Neutrophil (primary cell): ENCODE measurements around the gene FOXP4.

ENCODE experiments used
- H3K27ac ChIP-seq: fragments of 200-600 bp; sonication (generic); 2 replicates; pipeline ENCODE4 v1.5.1; 2016; ENCODE audit warnings: mild to moderate bottlenecking, moderate library complexity
- H3K27me3 ChIP-seq: fragments of 200-600 bp; sonication (generic); 2 replicates; pipeline ENCODE4 v1.6.0; 2016; ENCODE audit warnings: mild to moderate bottlenecking
- H3K36me3 ChIP-seq: fragments of 200-600 bp; sonication (generic); 2 replicates; pipeline ENCODE4 v1.5.1; 2017
- H3K4me1 ChIP-seq, 2 experiments: fragments of 200-600 bp in 1 of 2; sonication (generic) in 1 of 2; 1 replicate in 1 of 2; 2 replicates in 1 of 2; pipeline versions ENCODE4 v1.5.1 to v1.6.1; 2013 to 2016; ENCODE audit warnings: low read depth in 1 of 2, low read length in 1 of 2, mild to moderate bottlenecking in 1 of 2, moderate library complexity in 1 of 2; ENCODE audit not compliant: control insufficient read depth in 1 of 2, insufficient read depth in 1 of 2
- H3K4me3 ChIP-seq, 2 experiments: fragments of 200-600 bp in 1 of 2; sonication (generic) in 1 of 2; 1 replicate in 1 of 2; 2 replicates in 1 of 2; pipeline ENCODE4 v1.5.1; 2013 to 2016; ENCODE audit warnings: low read depth in 1 of 2, low read length in 1 of 2, mild to moderate bottlenecking in 1 of 2, moderate library complexity in 1 of 2
- H3K9me3 ChIP-seq: fragments of 200-600 bp; sonication (generic); 2 replicates; pipeline ENCODE4 v1.5.1; 2016
- TF ChIP-seq, protein P1 (sequence below): fragments of 200-600 bp; sonication (generic); IDR thresholded peaks from 2 replicates; pipeline ENCODE4 v1.5.1; 2016; ENCODE audit warnings: antibody characterized with exemption

FOXP4 gene

DNA sequence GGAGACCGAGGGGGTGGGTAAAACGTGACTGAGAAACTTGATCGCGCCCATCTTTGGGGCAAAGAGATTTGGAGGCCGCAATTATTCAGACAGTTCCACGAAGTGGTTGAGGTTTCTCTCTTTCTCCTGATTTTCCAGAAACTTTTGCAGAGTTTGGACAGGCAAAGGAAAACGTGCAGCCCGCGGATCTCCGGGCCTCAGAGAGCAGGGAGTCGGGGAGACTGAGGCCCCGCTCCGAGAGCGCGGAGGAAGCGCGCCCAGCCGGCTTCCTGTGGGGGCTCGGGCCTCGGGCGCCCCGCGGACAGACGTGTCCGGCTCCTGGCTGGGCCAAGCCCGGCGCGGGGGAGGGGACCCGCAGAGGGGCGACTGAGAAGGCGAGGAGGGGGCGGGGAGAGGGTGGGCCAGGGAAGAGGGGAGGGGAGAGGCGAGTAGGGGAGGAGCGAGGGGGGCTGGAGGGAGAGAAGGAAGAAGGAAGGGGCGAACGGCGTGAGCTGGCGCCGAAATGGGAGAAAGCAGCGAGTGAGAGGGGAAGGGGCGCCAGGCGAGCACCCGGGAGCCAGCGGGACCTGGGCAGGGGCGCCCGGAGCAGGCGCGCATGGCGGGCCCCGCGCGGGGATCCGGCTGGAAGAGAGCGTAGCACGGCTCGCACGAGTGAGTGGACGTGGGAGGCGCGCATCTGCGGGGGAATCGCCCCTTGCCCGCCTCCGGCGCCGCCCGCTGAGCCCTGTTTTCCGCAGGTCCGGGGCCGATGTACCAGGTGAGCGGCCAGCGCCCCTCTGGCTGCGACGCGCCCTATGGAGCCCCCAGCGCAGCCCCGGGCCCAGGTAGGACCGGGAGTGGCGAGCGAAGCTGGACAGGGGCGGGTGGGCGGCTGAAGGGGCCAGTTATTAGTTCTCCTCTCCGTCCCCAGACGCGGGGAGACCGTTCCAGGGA is 92.1 kb downstream of the FOXP4 start, which contains the start of gene MDFI:
MDFI (plus strand) TSS at position 467 of the 933 bp plus-strand sequence; CDS start at position 749, 282 bp downstream.
- TF ChIP-seq, protein P1, sequence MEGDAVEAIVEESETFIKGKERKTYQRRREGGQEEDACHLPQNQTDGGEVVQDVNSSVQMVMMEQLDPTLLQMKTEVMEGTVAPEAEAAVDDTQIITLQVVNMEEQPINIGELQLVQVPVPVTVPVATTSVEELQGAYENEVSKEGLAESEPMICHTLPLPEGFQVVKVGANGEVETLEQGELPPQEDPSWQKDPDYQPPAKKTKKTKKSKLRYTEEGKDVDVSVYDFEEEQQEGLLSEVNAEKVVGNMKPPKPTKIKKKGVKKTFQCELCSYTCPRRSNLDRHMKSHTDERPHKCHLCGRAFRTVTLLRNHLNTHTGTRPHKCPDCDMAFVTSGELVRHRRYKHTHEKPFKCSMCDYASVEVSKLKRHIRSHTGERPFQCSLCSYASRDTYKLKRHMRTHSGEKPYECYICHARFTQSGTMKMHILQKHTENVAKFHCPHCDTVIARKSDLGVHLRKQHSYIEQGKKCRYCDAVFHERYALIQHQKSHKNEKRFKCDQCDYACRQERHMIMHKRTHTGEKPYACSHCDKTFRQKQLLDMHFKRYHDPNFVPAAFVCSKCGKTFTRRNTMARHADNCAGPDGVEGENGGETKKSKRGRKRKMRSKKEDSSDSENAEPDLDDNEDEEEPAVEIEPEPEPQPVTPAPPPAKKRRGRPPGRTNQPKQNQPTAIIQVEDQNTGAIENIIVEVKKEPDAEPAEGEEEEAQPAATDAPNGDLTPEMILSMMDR = no peak
- Histone ChIP-seq H3K36me3 (no peaks in the 10 kb centered on the region), H3K9me3 (no peaks in the 10 kb centered on the region), H3K27ac (no peak within 1 kb of the TSS), H3K27me3 (peaks cover 80% of the 10 kb centered on the region), H3K4me1 (peaks cover 0 to 6% of the 10 kb centered on the region in 2 experiments), H3K4me3 (no peak within 1 kb of the TSS)

DNA sequence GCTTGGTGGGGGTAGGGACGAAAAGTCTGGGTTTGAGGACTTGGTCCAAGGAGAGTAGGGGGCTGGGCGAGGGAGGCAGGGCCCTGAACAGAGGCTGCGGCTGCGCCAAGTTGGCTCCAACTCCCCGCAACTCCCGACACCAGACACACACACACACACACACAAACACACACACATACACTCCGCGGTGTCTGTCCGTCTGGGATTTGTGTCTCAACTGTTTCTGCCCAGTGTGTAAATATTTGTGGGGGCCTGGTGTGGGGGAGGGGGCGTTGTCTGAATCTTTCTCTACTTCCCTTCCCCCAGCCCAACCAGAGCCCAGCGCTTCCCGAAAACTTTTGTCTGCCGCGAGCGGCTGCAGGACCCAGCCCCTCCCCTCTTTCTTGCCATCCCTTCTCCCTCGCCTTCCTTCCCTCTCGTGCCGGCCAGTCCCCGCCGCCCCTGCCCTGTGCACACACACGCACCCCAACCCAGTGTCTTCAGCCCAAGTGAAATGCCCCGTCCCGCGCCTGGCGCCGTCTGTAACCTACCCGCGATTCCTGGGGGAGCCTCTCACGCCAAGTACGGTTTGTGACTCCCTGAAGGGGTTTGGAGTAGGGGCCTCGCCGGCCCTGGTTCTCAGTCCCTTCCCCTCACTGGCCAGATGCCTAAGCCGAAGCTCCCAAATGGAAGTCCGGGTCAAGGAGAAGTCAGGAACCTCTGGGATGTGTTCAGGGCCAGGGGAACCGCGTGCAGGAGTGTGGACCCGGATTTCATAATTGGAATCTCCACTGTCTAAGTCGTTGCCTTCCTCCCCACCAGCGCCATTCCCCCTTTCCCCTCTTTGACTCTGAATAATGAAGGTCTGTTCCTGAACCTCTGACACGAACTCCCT is 93.0 kb downstream of the FOXP4 start:
- H3K4me1 ChIP-seq = peaks cover 0 to 6% of the 10 kb centered on the region in 2 experiments
- peaks cover 80% of the 10 kb centered on the region for H3K27me3 ChIP-seq
- TF ChIP-seq, protein P1 = no peak
- H3K9me3 ChIP-seq = no peaks in the 10 kb centered on the region
- H3K27ac ChIP-seq = no peak overlapping the region
- no peak overlapping the region for H3K4me3 ChIP-seq
- H3K36me3 ChIP-seq = no peaks in the 10 kb centered on the region

DNA sequence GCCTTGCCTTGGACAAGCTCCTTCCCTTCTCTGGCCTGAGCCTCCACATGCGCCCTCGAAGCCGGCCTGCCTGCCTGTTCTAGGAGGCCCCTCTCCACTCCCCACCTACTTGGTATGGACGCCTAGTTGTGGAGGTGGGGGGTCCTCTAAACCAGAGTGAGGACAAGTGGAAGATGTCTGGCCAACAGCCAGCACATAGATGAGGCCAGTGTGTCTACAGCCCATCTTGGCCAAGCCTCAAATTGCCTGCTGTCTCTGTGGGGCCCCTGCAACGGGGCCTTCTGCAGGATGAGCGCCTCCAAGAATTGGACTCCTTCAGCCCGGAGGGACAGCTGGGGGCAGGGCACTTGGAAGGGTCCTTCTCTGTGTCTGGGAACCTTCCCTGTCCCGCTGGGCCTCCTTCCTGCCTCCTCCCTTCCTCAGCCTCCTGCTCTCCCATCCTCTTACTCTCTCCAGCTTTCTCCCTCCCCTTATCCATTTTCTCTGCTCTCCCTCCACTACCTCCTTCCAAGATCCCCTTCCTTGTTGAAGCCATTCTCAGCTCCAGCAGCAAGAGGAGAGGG is 93.7 kb downstream of the FOXP4 start:
- Histone ChIP-seq H3K36me3 (no peaks in the 10 kb centered on the region), H3K4me1 (peaks cover 0 to 6% of the 10 kb centered on the region in 2 experiments), H3K27me3 (peaks cover 75% of the 10 kb centered on the region), H3K27ac (no peak overlapping the region), H3K4me3 (no peak overlapping the region), H3K9me3 (no peaks in the 10 kb centered on the region)
- TF ChIP-seq, protein P1 = no peak

DNA sequence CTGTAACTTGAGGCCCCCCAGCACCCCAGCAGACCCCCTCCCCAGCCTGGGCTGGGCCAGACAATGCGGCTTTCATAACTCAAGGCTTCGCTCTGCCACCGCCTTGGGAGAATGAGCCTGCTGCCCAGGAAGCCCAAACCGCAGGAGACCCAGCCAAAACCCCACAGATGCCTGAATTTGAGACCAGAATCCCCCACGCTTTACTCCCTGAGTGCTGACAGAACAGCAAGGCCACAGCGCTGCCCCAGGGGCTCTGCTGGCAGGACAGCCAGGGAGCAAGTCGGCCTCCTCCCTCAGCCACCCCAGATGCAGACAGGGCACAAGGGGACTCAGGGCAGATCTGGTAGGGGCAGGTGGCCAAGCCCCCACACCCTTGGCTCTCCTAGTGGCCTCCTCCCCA is 94.2 kb downstream of the FOXP4 start:
- Histone ChIP-seq H3K27ac (no peak overlapping the region), H3K4me3 (no peak overlapping the region), H3K9me3 (no peaks in the 10 kb centered on the region), H3K27me3 (peaks cover 70% of the 10 kb centered on the region), H3K36me3 (no peaks in the 10 kb centered on the region), H3K4me1 (peaks cover 0 to 6% of the 10 kb centered on the region in 2 experiments)
- TF ChIP-seq, protein P1 = no peak

DNA sequence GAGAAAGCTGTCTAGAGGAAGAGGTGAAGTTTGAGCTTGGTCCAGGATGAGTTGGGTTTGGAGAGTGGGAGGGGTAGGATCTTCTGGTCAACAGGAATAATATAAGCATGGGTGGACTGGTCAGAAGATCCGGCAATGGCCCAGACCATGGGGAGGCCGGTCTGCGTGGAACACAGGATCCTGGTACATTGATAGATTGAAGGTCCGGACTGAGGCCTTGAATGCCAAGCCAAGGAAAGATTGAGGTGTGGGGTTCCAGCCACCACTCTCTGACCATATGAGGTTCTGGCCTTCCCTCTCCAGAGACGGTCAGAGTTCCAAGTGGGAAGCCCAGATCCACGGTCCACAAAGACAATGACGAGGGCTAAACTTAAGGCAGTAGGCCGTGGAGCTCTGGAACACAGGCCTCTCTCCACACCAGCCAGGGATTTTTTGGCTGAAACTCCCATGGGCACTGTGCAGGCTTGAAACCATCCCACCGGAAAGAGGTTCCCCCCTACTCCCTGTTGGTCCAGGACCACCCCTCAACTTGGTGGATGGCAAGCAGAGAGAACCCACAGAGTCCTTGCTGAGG is 95.3 kb downstream of the FOXP4 start:
- Histone ChIP-seq H3K4me1 (peaks cover 0 to 6% of the 10 kb centered on the region in 2 experiments), H3K4me3 (no peak overlapping the region), H3K36me3 (no peaks in the 10 kb centered on the region), H3K27ac (no peak overlapping the region), H3K27me3 (peaks cover 60% of the 10 kb centered on the region), H3K9me3 (no peaks in the 10 kb centered on the region)
- TF ChIP-seq, protein P1 = no peak
